IPS DF 19.7 (cell line): ENCODE data around the gene ACP5.
"Not testable (repeated sequence)": the region's sequence is repeated elsewhere in the genome, so short reads cannot be mapped to it uniquely, and the experiment has no call there.

Source experiments
- DNase-seq: peaks from one replicate; pipeline ENCODE4 v3.0.0-alpha.2; 2013; ENCODE audit warnings: low read depth, low spot score

Gene ACP5

DNA sequence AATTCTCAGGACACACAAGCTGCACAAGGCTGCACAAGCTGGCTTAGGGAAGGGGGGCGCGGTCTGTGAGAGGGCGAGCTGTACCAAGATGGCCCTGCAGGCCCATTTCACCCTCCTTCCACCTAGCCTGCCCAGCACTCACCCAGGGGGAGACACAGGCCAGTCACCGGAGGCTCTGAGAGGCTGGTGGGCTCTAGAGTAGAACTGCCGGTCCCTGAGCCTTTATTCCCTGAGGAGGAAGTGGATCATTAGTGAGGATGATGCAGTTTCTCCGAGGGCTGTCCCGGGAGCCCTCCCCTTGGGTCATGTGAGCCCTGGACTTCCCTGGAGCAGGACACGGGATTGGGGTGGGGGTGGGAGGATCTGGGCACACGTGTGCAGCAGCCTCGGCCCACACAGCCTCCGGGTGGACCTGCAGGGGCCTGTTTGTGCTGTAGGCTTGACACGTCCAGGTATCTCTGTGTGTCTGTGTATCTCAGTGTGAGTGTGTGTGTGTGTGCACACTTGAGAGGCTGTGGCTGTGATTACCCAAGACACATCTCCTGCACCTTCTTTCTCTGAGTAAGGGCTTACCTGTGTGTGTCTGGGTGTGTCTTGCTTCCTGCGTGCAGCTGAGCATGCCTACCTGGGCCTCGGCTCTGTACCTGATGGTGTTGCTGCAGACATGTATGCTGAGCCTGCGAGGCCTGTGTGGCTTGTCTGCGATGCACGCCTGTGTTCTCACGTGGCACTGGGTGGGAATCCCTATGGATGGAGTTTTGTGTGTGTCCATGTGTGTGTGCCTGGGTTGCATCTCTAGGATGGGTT is at the start of gene ACP5:
Gene ACP5 (minus strand): TSS at position 195 of the 807 bp plus-strand sequence. CDS start 328 bp downstream, outside the sequence.
- DNase-seq, result no peak

- no peak for DNase-seq
Measured at GRCh38 chr19:11626252-11626651, 48.8 kb upstream of the ACP5 start.

DNA sequence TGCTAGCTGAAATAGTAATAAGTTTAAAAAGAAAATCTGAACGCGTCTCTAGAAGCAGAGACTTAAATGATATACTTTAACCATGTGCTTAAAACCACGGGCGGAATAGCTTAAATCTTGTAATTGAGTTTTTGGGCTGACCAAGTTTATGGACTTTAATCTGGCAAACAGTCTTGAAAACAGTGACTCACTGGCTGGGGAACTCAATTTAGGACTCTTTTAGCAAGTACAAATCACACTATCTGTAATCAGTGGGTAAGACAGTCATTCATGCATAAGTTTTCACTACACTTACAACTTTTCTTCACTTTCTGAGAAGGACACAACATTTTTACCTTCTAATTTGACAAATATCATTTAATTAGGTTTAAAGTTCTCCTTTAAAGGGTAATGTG is 46.6 kb upstream of the ACP5 start:
- DNase-seq, result no peak

GRCh38 chr19:11622401-11622800 is 45.0 kb upstream of the ACP5 start:
- DNase-seq, result not testable (repeated sequence)

DNA sequence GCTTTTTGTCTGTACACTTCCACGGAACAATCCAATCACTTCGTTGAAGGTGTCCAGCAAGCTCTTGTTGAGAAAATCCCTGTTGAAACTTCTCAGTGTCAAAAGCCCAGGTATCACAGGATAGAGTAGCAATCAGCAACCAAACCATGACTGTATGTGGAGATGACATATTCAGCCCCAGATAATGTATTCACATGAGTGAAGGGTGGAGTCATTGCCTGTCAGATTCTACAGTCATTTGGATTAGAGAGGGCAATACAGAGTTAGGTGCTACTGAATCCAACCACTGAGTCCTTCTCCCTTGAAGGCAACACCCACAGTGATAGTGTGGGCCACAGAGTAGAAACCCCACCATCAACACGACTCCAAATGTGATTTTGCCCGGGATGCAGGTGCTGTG is 43.1 kb upstream of the ACP5 start:
- DNase-seq, result no peak

GRCh38 chr19:11617180-11618062 is 40.0 kb upstream of the ACP5 start:
- DNase-seq, result no peak

DNA sequence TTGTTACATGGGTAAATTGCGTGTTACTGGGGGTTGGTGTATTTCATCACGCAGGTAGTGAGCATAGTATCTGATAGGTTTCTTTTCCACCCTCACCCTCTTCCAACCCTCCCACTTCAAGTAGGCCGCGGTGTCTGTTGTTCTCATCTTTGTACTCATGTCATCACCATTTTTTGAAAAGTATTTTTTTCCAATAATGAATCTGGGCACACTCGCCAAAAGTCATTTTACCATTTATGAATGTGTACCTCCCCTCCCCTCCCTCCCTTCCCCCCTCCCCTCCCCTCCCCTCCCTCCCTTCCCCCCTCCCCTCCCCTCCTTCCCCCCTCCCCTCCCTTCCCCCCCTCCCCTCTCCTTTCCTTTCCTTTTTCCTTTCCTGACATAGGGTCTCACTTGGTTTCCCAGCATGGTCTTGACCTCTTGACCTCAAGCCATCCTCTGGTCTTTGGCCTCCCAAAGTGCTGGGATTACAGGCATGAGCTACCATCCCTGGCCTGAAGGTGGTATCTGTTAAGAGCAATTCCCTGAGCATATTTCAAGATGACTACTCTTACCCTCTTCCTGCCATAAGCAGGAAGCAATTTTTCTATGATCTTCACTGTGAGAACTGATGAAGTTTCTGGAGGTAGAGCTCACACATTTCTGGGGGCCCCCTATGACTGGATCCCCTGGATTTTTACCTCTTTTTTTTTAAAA is 35.5 kb upstream of the ACP5 start:
- DNase-seq, result peak; percentile 28

DNA sequence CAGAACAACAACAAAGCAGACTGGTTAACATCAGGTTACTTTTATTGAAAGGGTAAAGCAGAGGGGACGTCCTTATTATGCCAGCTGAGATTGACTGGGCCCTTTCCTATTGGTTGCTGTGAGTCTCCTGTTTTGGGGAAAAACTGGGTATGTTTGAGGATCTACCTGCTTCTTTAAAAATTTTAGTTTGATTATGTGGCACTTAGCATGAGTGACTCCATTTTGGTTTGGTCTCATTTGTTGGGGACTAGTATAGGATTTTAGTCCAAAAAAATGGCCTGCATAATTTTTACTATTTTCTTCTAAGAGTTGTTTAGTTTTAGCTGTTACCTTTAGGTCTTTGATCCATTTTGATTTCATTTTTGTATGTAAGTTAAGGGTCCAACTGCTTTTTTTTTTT is 34.3 kb upstream of the ACP5 start:
- DNase-seq, result no peak

GRCh38 chr19:11606484-11606883 is 29.0 kb upstream of the ACP5 start:
- DNase-seq, result no peak

GRCh38 chr19:11599704-11600103 is 22.3 kb upstream of the ACP5 start:
- DNase-seq, result not testable (repeated sequence)

DNA sequence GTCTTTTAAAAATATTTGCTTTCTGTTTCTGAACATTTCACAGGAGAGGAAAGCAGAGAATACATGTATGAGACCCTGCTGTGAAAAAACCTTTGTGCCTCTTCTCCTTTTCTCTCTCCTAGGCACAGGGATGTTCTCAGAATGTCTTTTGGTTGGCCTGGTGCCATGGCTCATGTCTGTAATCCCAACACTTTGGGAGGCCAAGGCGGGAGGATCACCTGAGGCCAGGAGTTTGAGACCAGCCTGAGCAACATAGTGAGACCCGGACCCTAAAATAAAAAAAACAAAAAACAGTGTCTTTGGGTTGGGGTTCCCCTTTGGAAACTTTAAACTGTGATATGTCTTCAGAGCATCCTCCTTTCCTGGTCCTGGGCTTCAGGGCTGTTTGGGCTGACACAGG is 21.3 kb upstream of the ACP5 start:
- DNase-seq, result no peak

GRCh38 chr19:11598103-11598483 is 20.6 kb upstream of the ACP5 start:
- no peak for DNase-seq

DNA sequence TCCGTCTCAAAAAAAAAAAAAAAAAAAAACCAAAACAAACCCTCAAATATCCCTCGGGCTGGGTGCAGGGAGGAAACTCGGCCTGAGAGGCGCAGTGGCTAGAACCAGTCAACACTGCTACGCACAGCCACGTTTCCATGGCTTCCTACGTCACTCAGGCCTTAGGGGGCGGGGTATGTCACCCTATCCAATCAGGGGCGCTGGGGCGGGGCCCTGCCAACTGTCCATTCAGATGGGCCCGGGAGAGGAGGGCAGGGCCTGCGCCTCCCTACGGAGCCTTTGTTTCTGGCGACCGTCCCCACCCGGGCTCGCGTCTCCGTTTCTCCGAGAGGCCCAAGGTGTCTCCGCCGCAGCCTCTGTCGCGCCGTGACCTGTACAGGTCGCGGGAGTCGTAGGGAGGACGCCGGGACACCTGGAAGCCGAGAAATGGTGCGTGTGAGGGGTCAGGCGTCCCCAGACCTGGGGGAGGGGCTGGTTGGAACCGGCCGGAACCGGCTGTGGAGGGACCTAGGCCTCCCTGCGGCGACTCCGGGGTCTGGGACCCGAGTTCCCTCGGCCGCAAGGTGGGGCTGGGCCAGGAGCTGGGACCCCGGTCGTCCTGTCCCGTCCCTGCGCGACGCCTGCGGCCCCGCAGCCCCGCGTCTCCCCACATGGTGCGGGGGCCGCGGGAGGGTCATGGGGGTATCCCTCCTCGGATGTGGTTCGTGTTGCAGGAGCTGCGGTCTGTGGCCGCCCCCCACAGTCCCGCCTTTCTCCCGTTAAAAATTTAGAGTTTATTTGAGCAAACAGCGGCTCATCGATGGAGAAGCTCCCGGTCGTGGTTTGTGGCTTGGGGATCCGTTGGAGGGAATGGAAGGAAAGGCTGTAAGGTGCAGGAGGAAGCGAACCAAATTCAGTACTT is 20.0 kb upstream of the ACP5 start, which contains the start of gene ZNF627:
Gene ZNF627 (plus strand): TSS at position 282 of the 901 bp plus-strand sequence. CDS start 145 bp downstream, at position 427.
- peak; percentile 94 for DNase-seq

- DNase-seq, result no peak
Measured at GRCh38 chr19:11596156-11596555, 18.7 kb upstream of the ACP5 start.

- DNase-seq, result no peak
Measured at GRCh38 chr19:11594084-11594483, 16.6 kb upstream of the ACP5 start.

DNA sequence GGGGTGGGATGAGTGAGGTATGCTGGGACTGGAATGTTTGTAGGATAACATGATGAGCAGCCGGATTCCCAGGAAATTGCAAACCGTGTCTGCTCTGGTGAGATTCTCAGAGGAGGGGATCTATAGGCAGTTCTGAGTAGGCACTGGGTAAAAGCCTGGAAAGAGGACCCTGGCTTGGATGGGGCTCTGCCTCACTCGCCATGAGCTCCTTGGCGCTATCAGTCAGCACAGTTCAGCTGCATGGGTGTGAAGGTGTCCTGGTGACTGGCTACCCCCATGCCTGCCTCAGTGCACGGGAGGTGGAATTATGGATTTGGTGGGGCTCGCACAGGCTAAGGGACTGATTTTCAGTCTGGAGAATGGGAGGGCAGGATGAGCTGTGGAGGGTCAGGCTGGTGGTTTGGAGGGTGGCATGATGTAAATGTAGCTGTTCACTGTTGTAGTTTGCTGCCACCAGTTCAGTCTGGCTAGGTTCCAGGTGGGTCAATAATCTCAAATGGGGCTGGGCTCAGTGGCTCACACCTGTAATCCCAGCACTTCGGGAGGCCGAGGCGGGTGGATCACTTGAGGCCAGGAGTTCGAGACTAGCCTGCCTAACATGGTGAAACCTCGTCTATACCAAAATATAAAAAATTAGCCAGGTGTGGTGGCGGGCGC is 10.7 kb upstream of the ACP5 start:
- no peak for DNase-seq

DNA sequence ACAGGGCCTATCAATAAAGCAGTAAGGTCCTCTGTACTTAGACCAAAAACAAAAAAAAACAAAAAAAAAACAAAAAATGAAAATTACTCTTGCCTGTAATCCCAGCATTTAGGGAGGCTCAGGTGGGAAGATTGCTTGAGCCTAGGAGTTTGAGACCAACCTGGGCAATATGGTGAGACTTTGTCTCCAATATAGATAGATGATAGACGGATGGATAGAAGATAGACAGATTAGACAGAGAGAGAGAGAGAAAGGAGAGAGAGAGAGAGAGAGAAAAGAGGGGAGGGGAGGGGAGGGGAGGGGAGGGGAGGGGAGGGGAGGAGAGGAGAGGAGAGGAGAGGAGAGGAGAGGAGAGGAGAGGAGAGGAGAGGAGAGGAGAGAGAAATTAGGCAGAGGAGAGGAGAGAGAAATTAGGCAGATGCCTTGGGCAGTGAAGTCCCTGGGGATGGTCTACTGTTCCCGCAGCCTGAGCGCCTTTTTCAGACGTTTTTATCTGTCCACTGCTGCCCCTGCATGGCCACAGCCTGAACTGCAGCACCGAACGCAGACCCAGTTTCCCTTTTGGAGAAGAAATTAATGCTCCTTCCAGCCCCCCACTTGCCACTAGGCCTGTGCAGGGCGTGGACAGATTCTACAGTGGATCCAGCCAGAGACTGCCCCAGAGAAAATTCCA is 10.0 kb upstream of the ACP5 start:
- DNase-seq, result no peak

GRCh38 chr19:11586331-11586730 is 8.9 kb upstream of the ACP5 start:
- DNase-seq, result no peak

DNA sequence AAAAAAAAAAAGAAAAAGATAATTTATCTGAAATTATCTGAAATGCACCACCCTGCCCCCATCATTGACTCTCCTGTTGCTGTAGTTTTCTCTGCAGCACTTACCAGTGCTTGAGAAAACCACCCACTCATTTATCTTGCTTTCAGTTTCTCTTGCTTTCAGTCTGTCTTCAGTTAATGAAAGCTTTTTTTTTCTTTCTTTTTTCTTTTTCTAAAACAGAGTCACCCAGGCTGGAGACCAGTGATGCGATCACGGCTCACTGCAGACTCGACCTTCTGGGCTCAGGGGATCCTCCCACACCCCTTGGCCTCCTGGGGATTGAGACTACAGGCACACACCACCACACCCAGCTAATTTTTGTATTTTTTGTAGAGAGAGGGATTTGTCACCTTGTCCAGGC is 4.3 kb upstream of the ACP5 start:
- no peak for DNase-seq

DNA sequence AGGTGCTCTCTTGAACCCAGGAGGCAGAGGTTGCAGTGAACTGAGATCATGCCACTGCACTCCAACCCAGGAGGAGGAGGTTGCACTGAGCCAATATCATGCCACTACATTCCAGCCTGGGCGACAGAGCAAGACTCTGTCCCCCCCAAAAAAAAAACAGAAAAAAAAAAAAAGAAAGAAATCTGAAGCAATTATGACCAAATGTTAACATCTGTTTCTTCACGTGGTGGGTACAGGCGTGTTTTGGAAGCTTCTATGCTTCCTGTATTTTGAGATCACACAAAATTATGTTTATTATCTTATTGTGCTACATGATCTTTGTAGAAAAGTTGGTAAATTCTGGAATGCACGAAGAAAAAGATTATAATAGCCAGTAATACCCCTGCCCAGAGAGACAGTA is 2.7 kb upstream of the ACP5 start:
- DNase-seq, result no peak
